ENCODE measurements around the gene CPHXL. TPM values are rescaled to one million over a fixed set of nuclear protein-coding genes. Genes with fewer than 3 reads are reported as not detected.

Gene CPHXL
- polyA plus RNA-seq, 1 of the 3 experiments (the other 2 are of a cell fraction): not detected

- Histone ChIP-seq H3K27me3 (ENCODE audit: insufficient read depth) (no peaks in the 10 kb centered on the region), H3K79me2 (ENCODE audit: insufficient read depth) (no peaks in the 10 kb centered on the region), H3K4me1 (ENCODE audit: control insufficient read depth in 1 of 2, insufficient read depth in 2 of 2, low read depth in 1 of 2, low read length in 1 of 2) (no peaks in the 10 kb centered on the region), H3K4me2 (no peak overlapping the region), H3F3A (replicated peaks; ENCODE audit: insufficient read depth) (no peaks in the 10 kb centered on the region), H3K9me2 (no peaks in the 10 kb centered on the region), H3K9ac (no peak overlapping the region), H3K4me3 (ENCODE audit: low read depth in 2 of 2, low read length in 1 of 2) (no peak overlapping the region), H3K9me3 (no peaks in the 10 kb centered on the region), H3K27ac (ENCODE audit: low read depth in 2 of 2, low read length in 1 of 2) (no peak overlapping the region), H4K20me1 (ENCODE audit: insufficient read depth) (no peaks in the 10 kb centered on the region), H2AFZ (ENCODE audit: low read depth) (no peak overlapping the region), H3K36me3 (replicated peaks in 1 of 2; ENCODE audit: control insufficient read depth in 1 of 2, insufficient read depth in 2 of 2, low read length in 1 of 2) (no peaks in the 10 kb centered on the region)
- TF ChIP-seq TEAD4 (IDR thresholded peaks at IDR 0.05; ENCODE audit: borderline replicate concordance, insufficient read depth): no peak
- TF ChIP-seq IRF3 (IDR thresholded peaks at IDR 0.05; ENCODE audit: low read depth, low read length): no peak
- TF ChIP-seq ELF1 (IDR thresholded peaks at IDR 0.05): no peak
- no peak for TF ChIP-seq RAD21 (IDR thresholded peaks at IDR 0.05; ENCODE audit: low read length)
- TF ChIP-seq MEF2A (IDR thresholded peaks at IDR 0.05; ENCODE audit: borderline replicate concordance, low read depth): no peak
- no peak for TF ChIP-seq POLR2AphosphoS5 (IDR thresholded peaks at IDR 0.05; ENCODE audit: low read depth, low read length)
- TF ChIP-seq TAF1 (IDR thresholded peaks at IDR 0.05; ENCODE audit: borderline replicate concordance, low read depth, low read length): no peak
- no peak for TF ChIP-seq SMC3 (IDR thresholded peaks at IDR 0.05; ENCODE audit: low read depth, low read length)
- TF ChIP-seq CTCF (IDR thresholded peaks at IDR 0.05): no peak
- TF ChIP-seq ZBTB33 (IDR thresholded peaks at IDR 0.05; ENCODE audit: borderline replicate concordance, low read depth): no peak
- TF ChIP-seq GATA2 (CRISPR knock-in tag; IDR thresholded peaks at IDR 0.05): no peak
- no peak for TF ChIP-seq EP300 (IDR thresholded peaks at IDR 0.05; ENCODE audit: borderline replicate concordance in 1 of 2, low read depth in 1 of 2, low read length in 1 of 2)
- TF ChIP-seq JUND (IDR thresholded peaks at IDR 0.05): no peak
- no peak for TF ChIP-seq SIN3A (IDR thresholded peaks at IDR 0.05; ENCODE audit: borderline replicate concordance, low read depth, low read length)
- no peak for TF ChIP-seq YY1 (IDR thresholded peaks at IDR 0.05; ENCODE audit: low read depth)
- no peak for TF ChIP-seq RCOR1 (IDR thresholded peaks at IDR 0.05; ENCODE audit: low read length)
- TF ChIP-seq TCF12 (IDR thresholded peaks at IDR 0.05): no peak
- no peak for TF ChIP-seq RFX5 (IDR thresholded peaks at IDR 0.05; ENCODE audit: low read length)
- TF ChIP-seq, protein P1, sequence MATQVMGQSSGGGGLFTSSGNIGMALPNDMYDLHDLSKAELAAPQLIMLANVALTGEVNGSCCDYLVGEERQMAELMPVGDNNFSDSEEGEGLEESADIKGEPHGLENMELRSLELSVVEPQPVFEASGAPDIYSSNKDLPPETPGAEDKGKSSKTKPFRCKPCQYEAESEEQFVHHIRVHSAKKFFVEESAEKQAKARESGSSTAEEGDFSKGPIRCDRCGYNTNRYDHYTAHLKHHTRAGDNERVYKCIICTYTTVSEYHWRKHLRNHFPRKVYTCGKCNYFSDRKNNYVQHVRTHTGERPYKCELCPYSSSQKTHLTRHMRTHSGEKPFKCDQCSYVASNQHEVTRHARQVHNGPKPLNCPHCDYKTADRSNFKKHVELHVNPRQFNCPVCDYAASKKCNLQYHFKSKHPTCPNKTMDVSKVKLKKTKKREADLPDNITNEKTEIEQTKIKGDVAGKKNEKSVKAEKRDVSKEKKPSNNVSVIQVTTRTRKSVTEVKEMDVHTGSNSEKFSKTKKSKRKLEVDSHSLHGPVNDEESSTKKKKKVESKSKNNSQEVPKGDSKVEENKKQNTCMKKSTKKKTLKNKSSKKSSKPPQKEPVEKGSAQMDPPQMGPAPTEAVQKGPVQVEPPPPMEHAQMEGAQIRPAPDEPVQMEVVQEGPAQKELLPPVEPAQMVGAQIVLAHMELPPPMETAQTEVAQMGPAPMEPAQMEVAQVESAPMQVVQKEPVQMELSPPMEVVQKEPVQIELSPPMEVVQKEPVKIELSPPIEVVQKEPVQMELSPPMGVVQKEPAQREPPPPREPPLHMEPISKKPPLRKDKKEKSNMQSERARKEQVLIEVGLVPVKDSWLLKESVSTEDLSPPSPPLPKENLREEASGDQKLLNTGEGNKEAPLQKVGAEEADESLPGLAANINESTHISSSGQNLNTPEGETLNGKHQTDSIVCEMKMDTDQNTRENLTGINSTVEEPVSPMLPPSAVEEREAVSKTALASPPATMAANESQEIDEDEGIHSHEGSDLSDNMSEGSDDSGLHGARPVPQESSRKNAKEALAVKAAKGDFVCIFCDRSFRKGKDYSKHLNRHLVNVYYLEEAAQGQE (IDR thresholded peaks at IDR 0.05; ENCODE audit: low read depth, low read length): no peak
- no peak for TF ChIP-seq RXRA (IDR thresholded peaks at IDR 0.05; ENCODE audit: borderline replicate concordance, low read depth)
- no peak for DNase-seq
- CTCF ChIA-PET: no interaction called here
- POLR2A ChIA-PET: no interaction called here
These were observed 58.8 kb downstream of the CPHXL start for GRCh38 chr16:75667503-75667902.

Measured in SK-N-SH (cell line).